Measurements from ENCODE around the gene PCSK5.
"Not testable (repeated sequence)": the region's sequence is repeated elsewhere in the genome, so short reads cannot be mapped to it uniquely, and the experiment has no call there.

PCSK5 gene

GRCh38 chr9:76324030-76324429, 433.6 kb downstream of the PCSK5 start:
- DNase-seq = not testable (repeated sequence)

GRCh38 chr9:76330034-76330433, 439.6 kb downstream of the PCSK5 start:
- peak; percentile 3 for DNase-seq

- no peak for DNase-seq
Measured at GRCh38 chr9:76333388-76333787, 442.9 kb downstream of the PCSK5 start.

- DNase-seq = no peak
Measured at GRCh38 chr9:76333964-76334363, 443.5 kb downstream of the PCSK5 start.

GRCh38 chr9:76336027-76336426, 445.6 kb downstream of the PCSK5 start:
- DNase-seq = no peak

- no peak for DNase-seq
Measured at GRCh38 chr9:76338418-76338817, 447.9 kb downstream of the PCSK5 start.

- DNase-seq = no peak
Measured at GRCh38 chr9:76341616-76342015, 451.1 kb downstream of the PCSK5 start.

GRCh38 chr9:76342201-76342600, 451.7 kb downstream of the PCSK5 start:
- DNase-seq = no peak

- DNase-seq = no peak
Measured at GRCh38 chr9:76342858-76343257, 452.4 kb downstream of the PCSK5 start.

- no peak for DNase-seq
Measured at GRCh38 chr9:76349865-76350264, 459.4 kb downstream of the PCSK5 start.

- no peak for DNase-seq
Measured at GRCh38 chr9:76351006-76351405, 460.5 kb downstream of the PCSK5 start.

GRCh38 chr9:76352026-76352620, 461.6 kb downstream of the PCSK5 start:
- peak; percentile 60 for DNase-seq

GRCh38 chr9:76353280-76353679, 462.8 kb downstream of the PCSK5 start:
- DNase-seq = peak; percentile 89

- DNase-seq = no peak
Measured at GRCh38 chr9:76354221-76354620, 463.7 kb downstream of the PCSK5 start.

GRCh38 chr9:76355886-76356285, 465.4 kb downstream of the PCSK5 start:
- DNase-seq = no peak

GRCh38 chr9:76357555-76357954, 467.1 kb downstream of the PCSK5 start:
- DNase-seq = peak; percentile 34

- peak; percentile 79 for DNase-seq
Measured at GRCh38 chr9:76358628-76359280, 468.3 kb downstream of the PCSK5 start.

GRCh38 chr9:76359365-76359764, 468.9 kb downstream of the PCSK5 start:
- DNase-seq = peak; percentile 97

GRCh38 chr9:76359766-76360165, 469.3 kb downstream of the PCSK5 start:
- DNase-seq = no peak

- peak; percentile 96 for DNase-seq
Measured at GRCh38 chr9:76362332-76363031, 472.0 kb downstream of the PCSK5 start.

GRCh38 chr9:76363032-76363395, 472.5 kb downstream of the PCSK5 start:
- no peak for DNase-seq

- DNase-seq = peak; percentile 14
Measured at GRCh38 chr9:76365028-76365427, 474.6 kb downstream of the PCSK5 start.

- no peak for DNase-seq
Measured at GRCh38 chr9:76366275-76366674, 475.8 kb downstream of the PCSK5 start.

- peak; percentile 81 for DNase-seq
Measured at GRCh38 chr9:76369583-76369982, 479.1 kb downstream of the PCSK5 start.

Measured in OCI-M1 (cell line).